Activated CD8-positive, alpha-beta T cell treated with anti-CD3 and anti-CD28 coated beads for 36 hours (primary cell): ENCODE measurements around the gene MAPK9. TPM values are rescaled to one million over a fixed set of nuclear protein-coding genes. Genes with fewer than 3 reads are reported as not detected.

Experiments used
- ATAC-seq: fragments of 200-7000 bp; cut with Tn5 transposase; one replicate; pipeline ENCODE4 v1.10.0; 2021; ENCODE audit warnings: mild to moderate bottlenecking, moderate library complexity
- CTCF ChIA-PET: fragments of 350-600 bp; sonication (Branson Sonifier 250); formaldehyde crosslinking; loops from one replicate; lab custom pipeline; 2021; ENCODE audit warnings: antibody characterized with exemption; lab: Charles Lee
- POLR2A ChIA-PET: fragments of 350-600 bp; sonication (Branson Sonifier 250); formaldehyde crosslinking; loops from one replicate; lab custom pipeline; 2021; ENCODE audit warnings: antibody characterized with exemption; lab: Charles Lee
- DNase-seq: peaks from one replicate; pipeline ENCODE4 v3.0.0-alpha.2; 2020
- H3K27ac Mint-ChIP-seq: one replicate; pipeline ENCODE4 v1.8.0; 2021; ENCODE audit warnings: mild to moderate bottlenecking, mixed read lengths
- H3K27me3 Mint-ChIP-seq: one replicate; pipeline ENCODE4 v1.8.0; 2021; ENCODE audit warnings: mixed read lengths
- H3K36me3 Mint-ChIP-seq: one replicate; pipeline ENCODE4 v1.8.0; 2021; ENCODE audit warnings: low read depth, mixed read lengths
- H3K4me1 Mint-ChIP-seq: one replicate; pipeline ENCODE4 v1.8.0; 2021; ENCODE audit warnings: low read depth, mixed read lengths
- H3K4me3 Mint-ChIP-seq: one replicate; pipeline ENCODE4 v1.8.0; 2021; ENCODE audit warnings: mild to moderate bottlenecking, moderate library complexity, mixed read lengths
- H3K9me3 Mint-ChIP-seq: one replicate; pipeline ENCODE4 v1.8.0; 2021; ENCODE audit warnings: mixed read lengths
- CTCF ChIP-seq: fragments of 200-600 bp; IDR thresholded peaks from one replicate; pipeline ENCODE4 v1.8.0; 2022; ENCODE audit warnings: antibody characterized with exemption, mild to moderate bottlenecking
- intact Hi-C: fragments of 100-400 bp; cut with micrococcal nuclease; formaldehyde crosslinking; loops from one replicate; pipeline ENCODE4 v1.10.0; 2022
- total RNA-seq, 2 experiments: library from RNA; stranded (reverse); gene quantifications; one replicate each; pipeline ENCODE4 v1.2.3, GENCODE V29; 2021

The MAPK9 gene
- total RNA-seq, 2 experiments from 2014 or later = 31.8 to 33.2 TPM

DNA sequence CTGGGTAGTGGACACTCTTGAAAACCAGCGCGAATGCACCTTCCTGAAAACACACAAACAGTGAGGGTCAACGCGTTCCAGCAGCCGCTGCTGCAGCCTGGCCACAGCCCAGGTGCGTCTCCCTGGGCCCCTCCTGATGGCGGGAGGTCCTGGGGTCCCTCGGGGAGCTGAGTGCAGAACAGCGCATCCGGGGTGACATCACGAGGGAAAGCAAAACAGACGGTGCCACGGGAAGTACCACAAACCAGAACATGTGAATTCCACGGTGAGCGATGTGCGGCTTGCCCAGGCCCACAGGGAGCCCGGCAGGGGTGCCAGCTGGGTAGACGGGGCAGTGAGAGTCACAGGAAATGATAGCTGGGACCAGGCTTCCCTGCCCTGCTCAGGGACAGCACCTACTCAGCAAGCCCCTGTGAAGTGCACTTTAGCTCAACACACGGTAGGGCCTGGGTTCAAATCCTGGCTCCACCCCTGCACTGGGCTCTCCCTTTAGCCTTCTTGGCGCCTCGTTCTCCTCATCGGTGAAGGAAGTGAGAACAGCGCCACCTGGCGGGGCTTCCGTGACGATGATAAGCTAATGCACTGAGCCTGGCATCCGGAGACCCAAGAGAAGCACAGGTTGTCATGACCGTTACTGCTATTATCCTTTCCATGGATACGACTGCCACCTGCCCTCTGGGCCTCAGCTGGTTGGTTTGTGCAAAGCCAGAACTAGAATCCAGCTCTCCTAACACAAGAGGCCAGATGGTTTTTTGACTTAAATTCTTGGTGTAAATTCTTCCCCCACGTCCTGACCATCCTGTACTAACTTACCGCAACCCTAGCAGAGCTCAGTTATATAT, 36.6 kb upstream of the MAPK9 start:
- peak; percentile 88 for TF ChIP-seq CTCF
- Mint-ChIP-seq H3K9me3 (no peaks in the 10 kb centered on the region), H3K27me3 (peaks cover 9% of the 10 kb centered on the region), H3K4me3 (no peak overlapping the region), H3K36me3 (no peaks in the 10 kb centered on the region), H3K4me1 (peaks cover 2% of the 10 kb centered on the region), H3K27ac (no peak overlapping the region)
- ATAC-seq (peak; percentile 96), DNase-seq (peak; percentile 94)
- intact Hi-C loops = no loop called here
- ChIA-PET CTCF (interaction anchor here (0.6 to 3.2 kb wide), 45 partner anchors 10 to 502 kb away, joined by 3 to 61 read pairs (median 4); partner anchors contain the start of genes GFPT2, MAPK9, RASGEF1C and SCGB3A1), POLR2A (interaction anchor here (1.0 to 1.1 kb wide), 2 partner anchors 15 to 23 kb away, joined by 3 read pairs; no protein-coding TSS in a partner anchor)

GRCh38 chr5:180326989-180327565, 35.2 kb upstream of the MAPK9 start:
- CTCF ChIA-PET = interaction anchor here (2.6 to 3.4 kb wide), 4 partner anchors 11 to 33 kb away, joined by 19 to 61 read pairs (median 35); no protein-coding TSS in a partner anchor
- DNase-seq (no peak), ATAC-seq (no peak)
- Mint-ChIP-seq H3K27ac (no peak overlapping the region), H3K27me3 (peaks cover 3% of the 10 kb centered on the region), H3K9me3 (no peaks in the 10 kb centered on the region), H3K4me1 (peaks cover 2% of the 10 kb centered on the region), H3K36me3 (no peaks in the 10 kb centered on the region), H3K4me3 (no peak overlapping the region)
- intact Hi-C loops = no loop called here
- POLR2A ChIA-PET = no interaction called here
- TF ChIP-seq CTCF = no peak

GRCh38 chr5:180324601-180324950, 32.7 kb upstream of the MAPK9 start:
- intact Hi-C loops = no loop called here
- no peaks in the 10 kb centered on the region for H3K27me3 Mint-ChIP-seq
- no peak overlapping the region for H3K4me3 Mint-ChIP-seq
- ChIA-PET CTCF (interaction anchor here (1.1 to 3.4 kb wide), 2 partner anchors 9 to 29 kb away, joined by 4 to 27 read pairs; no protein-coding TSS in a partner anchor), POLR2A (interaction anchor here (1.0 kb wide), 1 partner anchor 11 kb away, joined by 3 read pairs; no protein-coding TSS in a partner anchor)
- peaks cover 2% of the 10 kb centered on the region for H3K4me1 Mint-ChIP-seq
- ATAC-seq = no peak
- DNase-seq = no peak
- no peak for TF ChIP-seq CTCF
- H3K9me3 Mint-ChIP-seq = no peaks in the 10 kb centered on the region
- no peak overlapping the region for H3K27ac Mint-ChIP-seq
- no peaks in the 10 kb centered on the region for H3K36me3 Mint-ChIP-seq

- no peaks in the 10 kb centered on the region for H3K9me3 Mint-ChIP-seq
- ChIA-PET POLR2A (interaction anchor here (1.0 kb wide), 1 partner anchor 10 kb away, joined by 3 read pairs; no protein-coding TSS in a partner anchor), CTCF (interaction anchor here (1.1 to 3.4 kb wide), 2 partner anchors 9 to 28 kb away, joined by 4 to 27 read pairs; no protein-coding TSS in a partner anchor)
- no peaks in the 10 kb centered on the region for H3K27me3 Mint-ChIP-seq
- no peak for ATAC-seq
- H3K4me1 Mint-ChIP-seq = peaks cover 2% of the 10 kb centered on the region
- DNase-seq = no peak
- H3K36me3 Mint-ChIP-seq = no peaks in the 10 kb centered on the region
- intact Hi-C loops = no loop called here
- H3K27ac Mint-ChIP-seq = no peak overlapping the region
- no peak for TF ChIP-seq CTCF
- H3K4me3 Mint-ChIP-seq = no peak overlapping the region
These were observed 32.2 kb upstream of the MAPK9 start for GRCh38 chr5:180323941-180324600.
